Measurements from ENCODE around the gene KRTAP20-3. TPM values are rescaled to one million over a fixed set of nuclear protein-coding genes. Genes with fewer than 3 reads are reported as not detected.

KRTAP20-3 gene
- total RNA-seq, 6 experiments from 2014 or later, result not detected

DNA sequence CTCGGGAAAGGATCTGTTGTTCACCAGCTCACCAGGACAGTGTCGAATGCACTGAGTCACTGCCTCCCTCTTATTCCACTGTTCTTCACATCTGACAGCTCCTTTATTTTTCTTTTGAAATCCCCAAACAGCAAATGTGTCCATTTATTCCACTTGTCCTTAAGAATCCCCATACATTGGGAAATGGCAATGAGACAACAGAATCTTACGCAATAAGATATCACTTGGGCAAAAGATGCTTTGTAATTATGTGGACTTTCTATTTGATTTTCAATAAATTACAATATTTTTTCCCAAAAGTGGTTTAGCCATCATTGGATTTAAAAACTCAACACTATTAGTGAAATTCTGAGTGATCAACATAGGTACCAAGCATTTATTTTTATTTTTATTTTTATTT is 4.0 kb upstream of the KRTAP20-3 start:
- H3K9me3 Mint-ChIP-seq, result peaks cover 53% of the 10 kb centered on the region
- H3K27me3 Mint-ChIP-seq (ENCODE audit: insufficient read depth), result no peaks in the 10 kb centered on the region
- no peaks in the 10 kb centered on the region for H3K36me3 Mint-ChIP-seq (ENCODE audit: low read depth)
- no peak overlapping the region for H3K4me3 Mint-ChIP-seq
- no peak overlapping the region for H3K27ac Mint-ChIP-seq
- no peak for DNase-seq
- H3K4me1 Mint-ChIP-seq (ENCODE audit: low read depth), result no peaks in the 10 kb centered on the region
- TF ChIP-seq, protein P1, sequence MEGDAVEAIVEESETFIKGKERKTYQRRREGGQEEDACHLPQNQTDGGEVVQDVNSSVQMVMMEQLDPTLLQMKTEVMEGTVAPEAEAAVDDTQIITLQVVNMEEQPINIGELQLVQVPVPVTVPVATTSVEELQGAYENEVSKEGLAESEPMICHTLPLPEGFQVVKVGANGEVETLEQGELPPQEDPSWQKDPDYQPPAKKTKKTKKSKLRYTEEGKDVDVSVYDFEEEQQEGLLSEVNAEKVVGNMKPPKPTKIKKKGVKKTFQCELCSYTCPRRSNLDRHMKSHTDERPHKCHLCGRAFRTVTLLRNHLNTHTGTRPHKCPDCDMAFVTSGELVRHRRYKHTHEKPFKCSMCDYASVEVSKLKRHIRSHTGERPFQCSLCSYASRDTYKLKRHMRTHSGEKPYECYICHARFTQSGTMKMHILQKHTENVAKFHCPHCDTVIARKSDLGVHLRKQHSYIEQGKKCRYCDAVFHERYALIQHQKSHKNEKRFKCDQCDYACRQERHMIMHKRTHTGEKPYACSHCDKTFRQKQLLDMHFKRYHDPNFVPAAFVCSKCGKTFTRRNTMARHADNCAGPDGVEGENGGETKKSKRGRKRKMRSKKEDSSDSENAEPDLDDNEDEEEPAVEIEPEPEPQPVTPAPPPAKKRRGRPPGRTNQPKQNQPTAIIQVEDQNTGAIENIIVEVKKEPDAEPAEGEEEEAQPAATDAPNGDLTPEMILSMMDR (IDR thresholded peaks at IDR 0.05), result no peak

- H3K27me3 Mint-ChIP-seq (ENCODE audit: insufficient read depth), result no peaks in the 10 kb centered on the region; the same call in 1 of the 2 replicates
- no peaks in the 10 kb centered on the region for H3K4me1 Mint-ChIP-seq (ENCODE audit: low read depth)
- no peak overlapping the region for H3K4me3 Mint-ChIP-seq
- TF ChIP-seq, protein P1 (IDR thresholded peaks at IDR 0.05), result no peak
- no peaks in the 10 kb centered on the region; the same call in 1 of the 2 replicates for H3K36me3 Mint-ChIP-seq (ENCODE audit: low read depth)
- no peak for DNase-seq
- H3K9me3 Mint-ChIP-seq, result peaks cover 74% of the 10 kb centered on the region
- no peak overlapping the region for H3K27ac Mint-ChIP-seq
Measured at GRCh38 chr21:30646904-30647414, 4.3 kb downstream of the KRTAP20-3 start.

GRCh38 chr21:30652891-30653290 is 10.2 kb downstream of the KRTAP20-3 start:
- TF ChIP-seq, protein P1 (IDR thresholded peaks at IDR 0.05), result no peak
- no peak for DNase-seq
- H3K4me1 Mint-ChIP-seq (ENCODE audit: low read depth), result no peaks in the 10 kb centered on the region
- H3K4me3 Mint-ChIP-seq, result no peak overlapping the region
- peaks cover 61% of the 10 kb centered on the region for H3K9me3 Mint-ChIP-seq
- H3K36me3 Mint-ChIP-seq (ENCODE audit: low read depth), result no peaks in the 10 kb centered on the region; the same call in 1 of the 2 replicates
- H3K27me3 Mint-ChIP-seq (ENCODE audit: insufficient read depth), result no peaks in the 10 kb centered on the region
- H3K27ac Mint-ChIP-seq, result no peak overlapping the region

GRCh38 chr21:30668776-30669175 is 26.1 kb downstream of the KRTAP20-3 start:
- Mint-ChIP-seq H3K4me3 (no peak overlapping the region), H3K27me3 (ENCODE audit: insufficient read depth) (no peaks in the 10 kb centered on the region), H3K27ac (no peak overlapping the region), H3K9me3 (peaks cover 66% of the 10 kb centered on the region), H3K36me3 (ENCODE audit: low read depth) (peaks cover 11% of the 10 kb centered on the region), H3K4me1 (ENCODE audit: low read depth) (no peaks in the 10 kb centered on the region)
- DNase-seq, result no peak
- TF ChIP-seq, protein P1 (IDR thresholded peaks at IDR 0.05), result no peak

DNA sequence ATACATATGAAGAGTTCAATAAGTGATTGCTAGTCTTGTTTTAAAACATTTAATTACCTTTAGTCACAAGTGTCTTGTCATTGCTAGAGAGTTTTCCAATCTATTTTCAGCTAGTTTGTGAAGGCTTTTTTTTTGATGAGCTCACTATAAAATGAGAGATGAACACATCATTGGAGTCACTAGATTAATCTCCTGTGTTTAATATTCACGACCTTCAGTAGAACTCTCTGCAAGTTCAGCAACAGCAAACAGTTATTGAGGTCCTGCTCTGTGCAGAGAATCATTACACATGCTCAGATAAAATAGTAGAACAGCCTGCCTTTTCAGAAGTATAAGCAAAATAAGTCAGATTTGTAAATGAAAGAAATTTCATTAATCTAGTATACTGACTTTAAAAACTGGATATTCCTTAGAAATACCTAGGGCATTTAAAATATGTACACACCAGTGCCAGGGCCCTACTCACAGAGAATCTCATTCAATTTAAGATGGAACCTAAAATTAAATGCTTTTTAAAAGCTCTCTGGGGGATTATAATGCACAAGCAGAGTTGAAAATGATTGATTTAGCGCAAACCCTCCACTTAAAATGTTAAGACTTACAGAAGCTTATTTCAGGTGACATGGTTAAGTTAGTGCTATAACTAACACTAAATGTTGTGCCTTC is 30.5 kb downstream of the KRTAP20-3 start:
- Mint-ChIP-seq H3K27ac (no peak overlapping the region), H3K36me3 (ENCODE audit: low read depth) (peaks cover 10% of the 10 kb centered on the region), H3K4me3 (no peak overlapping the region), H3K4me1 (ENCODE audit: low read depth) (no peaks in the 10 kb centered on the region), H3K27me3 (ENCODE audit: insufficient read depth) (no peaks in the 10 kb centered on the region), H3K9me3 (peaks cover 83% of the 10 kb centered on the region)
- DNase-seq, result no peak
- TF ChIP-seq, protein P1 (IDR thresholded peaks at IDR 0.05), result no peak
